ENCODE results near the gene SH2D1B. TPM values are rescaled to one million over a fixed set of nuclear protein-coding genes. Genes with fewer than 3 reads are reported as not detected.

SH2D1B gene
- total and polyA plus RNA-seq, 10 of the 15 experiments (the other 5 are each of a cell fraction or from before 2014, with no cell fraction given): 0.18 TPM; not detected in 9

DNA sequence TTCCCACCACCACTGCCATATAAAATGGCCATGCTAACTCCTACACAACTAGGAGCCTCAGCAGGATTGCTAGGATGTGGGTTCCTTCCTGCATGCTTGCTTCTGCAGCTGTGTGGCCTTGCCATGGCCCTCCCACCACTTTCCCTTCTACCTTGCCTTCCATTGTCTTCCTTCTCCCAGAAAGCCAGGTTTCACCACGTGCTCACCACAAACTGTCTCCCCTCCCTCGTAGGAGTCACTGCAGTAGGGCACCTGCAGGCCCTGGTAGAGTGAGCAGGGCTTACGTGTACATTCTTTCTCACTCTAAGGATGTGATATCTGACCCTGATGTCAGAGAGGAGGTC lies 26.7 kb downstream of the SH2D1B start:
- no peak overlapping the region for H3K4me3 ChIP-seq
- H3K4me2 ChIP-seq (ENCODE audit: control insufficient read depth, insufficient read depth): no peak overlapping the region
- ATAC-seq (no peak), FAIRE-seq (no peak), DNase-seq (ENCODE audit: low read depth, low spot score) (no peak)
- BruUV-seq (replicated peaks): no TSS peak
- in situ Hi-C loops (cut with MboI) (no loop called here), intact Hi-C loops (cut with micrococcal nuclease; ENCODE audit: unreplicated experiment) (no loop called here)
- no peaks in the 10 kb centered on the region for H4K20me1 ChIP-seq (ENCODE audit: control insufficient read depth, insufficient read depth)
- ChIA-PET CTCF (no interaction called here), RAD21 (ENCODE audit: unreplicated experiment) (interaction anchor here (0.9 kb wide), 1 partner anchor 28 kb away, joined by 4 read pairs; no protein-coding TSS in a partner anchor), SMC1A (ENCODE audit: uncharacterized antibody, unreplicated experiment) (no interaction called here), POLR2A (no interaction called here)
- H3K9me3 ChIP-seq (replicated peaks; ENCODE audit: control insufficient read depth, insufficient read depth, low read length): no peaks in the 10 kb centered on the region
- no peak overlapping the region for H3K9ac ChIP-seq (ENCODE audit: control insufficient read depth, insufficient read depth, low read length)
- no peak overlapping the region for H2AFZ ChIP-seq (ENCODE audit: control insufficient read depth, low read depth, low read length)
- H3K36me3 ChIP-seq (ENCODE audit: control insufficient read depth in 2 of 2, insufficient read depth in 2 of 2, low read length in 1 of 2): no peaks in the 10 kb centered on the region
- H3K27ac ChIP-seq (ENCODE audit: control insufficient read depth, insufficient read depth): no peak overlapping the region
- H3K79me2 ChIP-seq (ENCODE audit: control insufficient read depth, insufficient read depth, low read length): no peaks in the 10 kb centered on the region
- 0 out of 2 replicates have a peak, but pooled peaks cover 4% of the 10 kb centered on the region for H3K4me1 ChIP-seq (ENCODE audit: control insufficient read depth, insufficient read depth, low read length)
- H3K27me3 ChIP-seq (replicated peaks in 1 of 2; ENCODE audit: control insufficient read depth in 2 of 2, insufficient read depth in 2 of 2, low read length in 1 of 2): no peaks in the 10 kb centered on the region
- 27% methylated on average over 3 of the region's 3 CpGs for WGBS (ENCODE audit: insufficient coverage, insufficient replicate concordance, low lambda C conversion rate, missing lambda C conversion rate)
- TF ChIP-seq, protein P1, sequence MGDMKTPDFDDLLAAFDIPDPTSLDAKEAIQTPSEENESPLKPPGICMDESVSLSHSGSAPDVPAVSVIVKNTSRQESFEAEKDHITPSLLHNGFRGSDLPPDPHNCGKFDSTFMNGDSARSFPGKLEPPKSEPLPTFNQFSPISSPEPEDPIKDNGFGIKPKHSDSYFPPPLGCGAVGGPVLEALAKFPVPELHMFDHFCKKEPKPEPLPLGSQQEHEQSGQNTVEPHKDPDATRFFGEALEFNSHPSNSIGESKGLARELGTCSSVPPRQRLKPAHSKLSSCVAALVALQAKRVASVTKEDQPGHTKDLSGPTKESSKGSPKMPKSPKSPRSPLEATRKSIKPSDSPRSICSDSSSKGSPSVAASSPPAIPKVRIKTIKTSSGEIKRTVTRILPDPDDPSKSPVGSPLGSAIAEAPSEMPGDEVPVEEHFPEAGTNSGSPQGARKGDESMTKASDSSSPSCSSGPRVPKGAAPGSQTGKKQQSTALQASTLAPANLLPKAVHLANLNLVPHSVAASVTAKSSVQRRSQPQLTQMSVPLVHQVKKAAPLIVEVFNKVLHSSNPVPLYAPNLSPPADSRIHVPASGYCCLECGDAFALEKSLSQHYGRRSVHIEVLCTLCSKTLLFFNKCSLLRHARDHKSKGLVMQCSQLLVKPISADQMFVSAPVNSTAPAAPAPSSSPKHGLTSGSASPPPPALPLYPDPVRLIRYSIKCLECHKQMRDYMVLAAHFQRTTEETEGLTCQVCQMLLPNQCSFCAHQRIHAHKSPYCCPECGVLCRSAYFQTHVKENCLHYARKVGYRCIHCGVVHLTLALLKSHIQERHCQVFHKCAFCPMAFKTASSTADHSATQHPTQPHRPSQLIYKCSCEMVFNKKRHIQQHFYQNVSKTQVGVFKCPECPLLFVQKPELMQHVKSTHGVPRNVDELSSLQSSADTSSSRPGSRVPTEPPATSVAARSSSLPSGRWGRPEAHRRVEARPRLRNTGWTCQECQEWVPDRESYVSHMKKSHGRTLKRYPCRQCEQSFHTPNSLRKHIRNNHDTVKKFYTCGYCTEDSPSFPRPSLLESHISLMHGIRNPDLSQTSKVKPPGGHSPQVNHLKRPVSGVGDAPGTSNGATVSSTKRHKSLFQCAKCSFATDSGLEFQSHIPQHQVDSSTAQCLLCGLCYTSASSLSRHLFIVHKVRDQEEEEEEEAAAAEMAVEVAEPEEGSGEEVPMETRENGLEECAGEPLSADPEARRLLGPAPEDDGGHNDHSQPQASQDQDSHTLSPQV (IDR thresholded peaks at IDR 0.05): no peak
- TF ChIP-seq, protein P2, sequence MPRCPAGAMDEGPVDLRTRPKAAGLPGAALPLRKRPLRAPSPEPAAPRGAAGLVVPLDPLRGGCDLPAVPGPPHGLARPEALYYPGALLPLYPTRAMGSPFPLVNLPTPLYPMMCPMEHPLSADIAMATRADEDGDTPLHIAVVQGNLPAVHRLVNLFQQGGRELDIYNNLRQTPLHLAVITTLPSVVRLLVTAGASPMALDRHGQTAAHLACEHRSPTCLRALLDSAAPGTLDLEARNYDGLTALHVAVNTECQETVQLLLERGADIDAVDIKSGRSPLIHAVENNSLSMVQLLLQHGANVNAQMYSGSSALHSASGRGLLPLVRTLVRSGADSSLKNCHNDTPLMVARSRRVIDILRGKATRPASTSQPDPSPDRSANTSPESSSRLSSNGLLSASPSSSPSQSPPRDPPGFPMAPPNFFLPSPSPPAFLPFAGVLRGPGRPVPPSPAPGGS (IDR thresholded peaks at IDR 0.05; ENCODE audit: borderline replicate concordance, insufficient read depth, low read depth, low read length, poor library complexity, severe bottlenecking): no peak
- TF ChIP-seq NRF1 (conservative IDR thresholded peaks at IDR 0.05; ENCODE audit: low read depth, low read length) (no peak), PBX3 (IDR thresholded peaks at IDR 0.05; ENCODE audit: insufficient replicate concordance, low read depth, low read length) (no peak), BCLAF1 (IDR thresholded peaks at IDR 0.05) (no peak), ZSCAN29 (IDR thresholded peaks at IDR 0.05) (no peak), CHD2 (IDR thresholded peaks at IDR 0.05; ENCODE audit: borderline replicate concordance, low read depth, low read length) (no peak), EED (IDR thresholded peaks at IDR 0.05; ENCODE audit: low read depth) (no peak), MEF2A (IDR thresholded peaks at IDR 0.05; ENCODE audit: insufficient read depth, low read depth, low read length) (no peak), GATAD2B (conservative IDR thresholded peaks at IDR 0.05; ENCODE audit: low read depth) (no peak), TAF1 (IDR thresholded peaks at IDR 0.05; ENCODE audit: borderline replicate concordance, low read depth, low read length) (no peak)
- TF ChIP-seq, protein P3, sequence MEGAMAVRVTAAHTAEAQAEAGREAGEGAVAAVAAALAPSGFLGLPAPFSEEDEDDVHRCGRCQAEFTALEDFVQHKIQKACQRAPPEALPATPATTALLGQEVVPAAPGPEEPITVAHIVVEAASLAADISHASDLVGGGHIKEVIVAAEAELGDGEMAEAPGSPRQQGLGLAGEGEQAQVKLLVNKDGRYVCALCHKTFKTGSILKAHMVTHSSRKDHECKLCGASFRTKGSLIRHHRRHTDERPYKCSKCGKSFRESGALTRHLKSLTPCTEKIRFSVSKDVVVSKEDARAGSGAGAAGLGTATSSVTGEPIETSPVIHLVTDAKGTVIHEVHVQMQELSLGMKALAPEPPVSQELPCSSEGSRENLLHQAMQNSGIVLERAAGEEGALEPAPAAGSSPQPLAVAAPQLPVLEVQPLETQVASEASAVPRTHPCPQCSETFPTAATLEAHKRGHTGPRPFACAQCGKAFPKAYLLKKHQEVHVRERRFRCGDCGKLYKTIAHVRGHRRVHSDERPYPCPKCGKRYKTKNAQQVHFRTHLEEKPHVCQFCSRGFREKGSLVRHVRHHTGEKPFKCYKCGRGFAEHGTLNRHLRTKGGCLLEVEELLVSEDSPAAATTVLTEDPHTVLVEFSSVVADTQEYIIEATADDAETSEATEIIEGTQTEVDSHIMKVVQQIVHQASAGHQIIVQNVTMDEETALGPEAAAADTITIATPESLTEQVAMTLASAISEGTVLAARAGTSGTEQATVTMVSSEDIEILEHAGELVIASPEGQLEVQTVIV (IDR thresholded peaks at IDR 0.05; ENCODE audit: borderline replicate concordance, partially characterized antibody): no peak
